GM18873 (cell line): Measurements from ENCODE around the gene TARS2.

ENCODE experiments used
- ATAC-seq: cut with Tn5 transposase; IDR thresholded peaks from one replicate; pipeline ENCODE4 v1.9.1; 2021; ENCODE audit warnings: mild to moderate bottlenecking, moderate library complexity, moderate number of reproducible peaks; ENCODE audit not compliant: unreplicated experiment, low FRiP score

TARS2 gene

GRCh38 chr1:150553392-150554085 is 66.3 kb downstream of the TARS2 start:
- no peak for ATAC-seq

- ATAC-seq: no peak
These were observed 66.8 kb downstream of the TARS2 start for GRCh38 chr1:150554086-150554452.

GRCh38 chr1:150555198-150555970 is 68.2 kb downstream of the TARS2 start:
- no peak for ATAC-seq

GRCh38 chr1:150555971-150556865 is 69.0 kb downstream of the TARS2 start:
- no peak for ATAC-seq

GRCh38 chr1:150557065-150557600 is 69.9 kb downstream of the TARS2 start:
- no peak for ATAC-seq
